ENCODE results near the gene HRH4.

The HRH4 gene

DNA sequence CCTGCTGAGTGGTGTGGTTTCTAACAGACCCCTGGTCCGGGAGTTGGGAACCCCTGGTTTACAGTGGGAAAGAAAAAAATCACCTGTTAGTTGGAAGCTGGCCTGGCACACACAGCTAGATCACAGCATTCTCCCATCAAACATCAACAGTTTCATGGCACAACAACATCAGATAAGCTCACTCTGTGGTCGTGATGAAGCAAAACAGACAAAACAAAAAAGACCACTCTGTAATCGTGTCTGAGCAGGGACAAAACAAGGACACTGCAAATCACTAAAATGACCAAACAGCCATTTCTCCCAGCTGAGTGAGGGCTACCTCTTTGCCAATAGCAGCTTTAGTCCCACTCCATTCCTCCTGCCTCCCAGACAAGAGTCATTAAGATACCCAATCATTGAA is 43.0 kb upstream of the HRH4 start:
- H3K9me3 ChIP-seq (replicated peaks; ENCODE audit: insufficient read depth, low read length), result no peaks in the 10 kb centered on the region
- no peaks in the 10 kb centered on the region for H3K79me2 ChIP-seq (ENCODE audit: low read length)
- no peak overlapping the region for H2AFZ ChIP-seq (ENCODE audit: low read length)
- H3K27ac ChIP-seq (ENCODE audit: low read length), result no peak overlapping the region
- H3K4me3 ChIP-seq (ENCODE audit: low read length), result no peak overlapping the region
- no peaks in the 10 kb centered on the region for H3K36me3 ChIP-seq (replicated peaks; ENCODE audit: insufficient read depth, low read length)
- no peaks in the 10 kb centered on the region for H3K9me2 ChIP-seq (replicated peaks; ENCODE audit: insufficient read depth, low read length)
- H3F3A ChIP-seq (ENCODE audit: insufficient read depth, low read length), result no peaks in the 10 kb centered on the region
- DNase-seq, result no peak
- no peaks in the 10 kb centered on the region for H4K20me1 ChIP-seq (ENCODE audit: insufficient read depth, low read length)
- TF ChIP-seq CTCF (IDR thresholded peaks at IDR 0.05; ENCODE audit: low read length), result no peak
- no peak for TF ChIP-seq EZH2 (optimal IDR thresholded peaks at IDR 0.05; ENCODE audit: low read depth, low read length)
- no peak for TF ChIP-seq EZH2phosphoT487 (IDR thresholded peaks at IDR 0.05; ENCODE audit: low read length)
- H3K4me2 ChIP-seq (ENCODE audit: low read depth, low read length), result no peak overlapping the region
- H3K9ac ChIP-seq (ENCODE audit: low read length), result no peak overlapping the region
- H3K4me1 ChIP-seq (ENCODE audit: low read length), result no peaks in the 10 kb centered on the region
- no peaks in the 10 kb centered on the region for H3K27me3 ChIP-seq (replicated peaks; ENCODE audit: insufficient read depth, low read length)

DNA sequence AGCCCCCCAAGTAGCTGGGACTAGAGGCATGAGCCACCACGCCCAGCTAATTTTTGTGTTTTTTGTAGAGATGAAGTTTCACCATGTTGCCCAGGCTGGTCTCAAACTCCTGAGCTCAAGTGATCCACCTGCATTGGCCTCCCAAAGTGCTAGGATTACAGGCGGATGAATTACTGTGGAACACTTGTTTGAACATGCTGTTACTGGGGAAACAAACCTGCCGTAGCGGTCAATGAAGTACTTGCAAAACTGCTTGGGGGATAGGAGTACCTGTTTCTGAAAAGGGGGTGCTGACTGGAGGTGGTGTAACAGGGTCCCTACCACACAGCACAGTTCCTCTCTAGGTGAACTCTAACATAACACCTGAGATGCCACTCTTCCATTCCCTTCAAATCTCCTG is 39.9 kb upstream of the HRH4 start:
- H3K27me3 ChIP-seq (replicated peaks; ENCODE audit: insufficient read depth, low read length), result 0 out of 2 replicates have a peak, but pooled peaks cover 3% of the 10 kb centered on the region
- no peaks in the 10 kb centered on the region for H3K79me2 ChIP-seq (ENCODE audit: low read length)
- TF ChIP-seq EZH2phosphoT487 (IDR thresholded peaks at IDR 0.05; ENCODE audit: low read length), result no peak
- no peak for TF ChIP-seq CTCF (IDR thresholded peaks at IDR 0.05; ENCODE audit: low read length)
- TF ChIP-seq EZH2 (optimal IDR thresholded peaks at IDR 0.05; ENCODE audit: low read depth, low read length), result no peak
- H3K4me1 ChIP-seq (ENCODE audit: low read length), result no peaks in the 10 kb centered on the region
- no peaks in the 10 kb centered on the region for H3K9me2 ChIP-seq (replicated peaks; ENCODE audit: insufficient read depth, low read length)
- no peak overlapping the region for H2AFZ ChIP-seq (ENCODE audit: low read length)
- no peaks in the 10 kb centered on the region for H3K9me3 ChIP-seq (replicated peaks; ENCODE audit: insufficient read depth, low read length)
- DNase-seq, result no peak
- no peak overlapping the region for H3K4me2 ChIP-seq (ENCODE audit: low read depth, low read length)
- no peaks in the 10 kb centered on the region for H3K36me3 ChIP-seq (replicated peaks; ENCODE audit: insufficient read depth, low read length)
- H3F3A ChIP-seq (ENCODE audit: insufficient read depth, low read length), result no peaks in the 10 kb centered on the region
- H3K4me3 ChIP-seq (ENCODE audit: low read length), result no peak overlapping the region
- no peak overlapping the region for H3K9ac ChIP-seq (ENCODE audit: low read length)
- H4K20me1 ChIP-seq (ENCODE audit: insufficient read depth, low read length), result no peaks in the 10 kb centered on the region
- H3K27ac ChIP-seq (ENCODE audit: low read length), result no peak overlapping the region

DNA sequence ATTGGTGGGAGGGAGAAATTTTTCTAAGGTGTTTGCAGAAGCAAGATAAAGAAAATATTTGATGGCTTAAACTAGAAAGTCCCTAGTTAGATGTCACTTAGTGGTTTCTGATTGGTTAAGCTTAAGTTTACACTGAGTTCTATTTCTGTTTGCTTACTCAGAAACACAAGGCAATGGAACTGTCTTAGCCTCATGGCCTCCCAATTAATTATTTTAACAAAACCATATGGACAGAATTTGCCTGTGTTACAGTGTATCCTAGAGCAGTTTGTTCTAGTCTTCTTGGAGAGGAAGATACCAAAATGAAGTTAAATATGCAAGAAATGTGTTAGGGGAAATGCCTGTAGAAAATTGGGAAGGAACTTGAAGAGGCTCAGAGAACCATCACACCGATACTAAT is 38.6 kb upstream of the HRH4 start:
- Histone ChIP-seq H3F3A (ENCODE audit: insufficient read depth, low read length) (no peaks in the 10 kb centered on the region), H3K4me1 (ENCODE audit: low read length) (no peaks in the 10 kb centered on the region)

More for the DNA sequence above, 38.6 kb upstream of the HRH4 start:
- Histone ChIP-seq H3K4me2 (ENCODE audit: low read depth, low read length) (no peak overlapping the region), H2AFZ (ENCODE audit: low read length) (no peak overlapping the region), H3K27me3 (replicated peaks; ENCODE audit: insufficient read depth, low read length) (peaks cover 3% of the 10 kb centered on the region; the same call in 1 of the 2 replicates), H3K79me2 (ENCODE audit: low read length) (no peaks in the 10 kb centered on the region), H4K20me1 (ENCODE audit: insufficient read depth, low read length) (no peaks in the 10 kb centered on the region), H3K9me3 (replicated peaks; ENCODE audit: insufficient read depth, low read length) (no peaks in the 10 kb centered on the region), H3K9ac (ENCODE audit: low read length) (no peak overlapping the region), H3K9me2 (replicated peaks; ENCODE audit: insufficient read depth, low read length) (no peaks in the 10 kb centered on the region), H3K36me3 (replicated peaks; ENCODE audit: insufficient read depth, low read length) (no peaks in the 10 kb centered on the region), H3K27ac (ENCODE audit: low read length) (no peak overlapping the region), H3K4me3 (ENCODE audit: low read length) (no peak overlapping the region)
- DNase-seq, result no peak
- TF ChIP-seq EZH2phosphoT487 (IDR thresholded peaks at IDR 0.05; ENCODE audit: low read length), result no peak
- TF ChIP-seq EZH2 (optimal IDR thresholded peaks at IDR 0.05; ENCODE audit: low read depth, low read length), result no peak
- TF ChIP-seq CTCF (IDR thresholded peaks at IDR 0.05; ENCODE audit: low read length), result no peak

Data from MM.1S (cell line).